Hair follicle dermal papilla cell (primary cell): ENCODE data around the gene RNASE12. TPM values are rescaled to one million over a fixed set of nuclear protein-coding genes. Genes with fewer than 3 reads are reported as not detected.

Source experiments
- total RNA-seq: library from RNA; depleted of rRNA; stranded (reverse); fragments of >200 nt; gene quantifications from 2 replicates; pipeline ENCODE4 v1.2.3, GENCODE V29; 2012

RNASE12 gene
- total RNA-seq, result not detected in 2 replicates

DNA sequence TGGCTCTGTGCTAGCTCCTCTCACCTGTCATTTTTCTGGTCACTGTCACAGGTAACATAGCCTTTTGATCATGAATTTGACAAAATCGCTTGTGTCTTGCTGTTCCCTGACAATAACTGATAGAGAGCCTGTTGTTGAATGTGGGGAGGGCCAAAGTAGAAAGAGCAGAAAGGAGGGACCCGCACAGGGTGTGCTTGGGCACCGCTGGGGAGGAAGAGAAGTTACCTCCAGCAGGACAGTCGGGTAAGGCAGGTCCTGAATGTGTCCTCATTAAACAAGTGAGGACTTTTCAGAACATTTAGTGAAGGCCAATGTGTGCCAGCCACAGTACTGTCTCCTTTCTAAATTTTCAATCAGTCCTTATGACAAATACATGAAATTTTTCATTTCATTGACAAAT is at the start of gene RNASE12:
TSS of gene RNASE12 (minus strand) at position 142 of the 400 bp plus-strand sequence. CDS start 653 bp downstream, outside the sequence.

DNA sequence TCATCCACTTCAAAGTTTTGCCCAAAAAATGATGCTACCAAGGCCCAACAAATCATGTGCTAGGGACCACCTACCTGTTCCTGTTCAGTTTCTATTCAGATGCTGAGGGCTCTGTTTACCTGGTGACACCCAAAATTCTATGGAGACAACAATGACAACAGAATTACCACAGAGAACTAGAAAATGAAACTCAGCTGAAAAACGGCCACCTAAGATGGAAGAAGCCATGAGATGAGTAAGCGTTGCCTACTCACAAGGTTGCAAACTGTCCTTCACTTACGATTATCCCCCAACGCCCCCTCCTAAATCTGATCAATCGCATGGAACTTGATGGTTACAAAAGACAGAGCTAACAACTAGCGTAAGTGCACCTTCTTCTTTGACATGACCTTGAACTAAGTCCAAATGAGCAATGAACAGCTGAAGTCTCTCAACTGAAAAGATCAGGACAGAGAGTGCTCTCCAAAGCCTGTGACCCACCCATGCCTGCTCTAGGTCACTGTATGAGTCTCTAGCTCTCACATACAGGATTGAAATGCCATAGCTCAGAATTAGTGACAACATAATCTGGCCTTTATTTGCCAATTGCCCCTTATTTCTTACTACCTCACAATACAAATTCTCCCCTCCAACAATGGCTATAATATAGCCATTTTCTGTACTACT is 3.6 kb downstream of the RNASE12 start, which contains the start of gene RNASE11:
TSS of gene RNASE11 (minus strand) at position 513 of the 666 bp plus-strand sequence.

GRCh38 chr14:20560961-20561360 is 30.2 kb downstream of the RNASE12 start, which contains the start of gene RNASE9:
TSS of gene RNASE9 (minus strand) at chr14:20561047.

Other genes starting within 250 kb of the RNASE12 start
- 4.6 and 7.6 TPM in 2 replicates for gene PARP2, start 247.7 kb downstream of the RNASE12 start, total RNA-seq
- 32.8 and 34.5 TPM in 2 replicates for gene TEP1, start 177.9 kb downstream of the RNASE12 start, total RNA-seq
- 0.32 and 0.49 TPM in 2 replicates for gene KLHL33, start 155.2 kb downstream of the RNASE12 start, total RNA-seq
- gene OSGEP, start 136.6 kb downstream of the RNASE12 start, total RNA-seq, result 36.8 and 41.7 TPM in 2 replicates
- 81.6 and 91.2 TPM in 2 replicates for gene APEX1, start 136.2 kb downstream of the RNASE12 start, total RNA-seq
- 31.6 and 35.6 TPM in 2 replicates for gene PIP4P1, start 129.9 kb downstream of the RNASE12 start, total RNA-seq
- 9.9 and 13.4 TPM in 2 replicates for gene PNP, start 122.0 kb downstream of the RNASE12 start, total RNA-seq
- gene RNASE10, start 85.8 kb downstream of the RNASE12 start, total RNA-seq, result not detected in 2 replicates
- gene RNASE9, start 30.3 kb downstream of the RNASE12 start, total RNA-seq, result not detected in 2 replicates
- gene RNASE11, start 3.4 kb downstream of the RNASE12 start, total RNA-seq, result not detected in 2 replicates
- gene OR6S1, start 50.3 kb upstream of the RNASE12 start, total RNA-seq, result not detected in 2 replicates
- gene RNASE4, start 93.2 kb upstream of the RNASE12 start, total RNA-seq, result 28.3 and 31.6 TPM in 2 replicates
- 8.4 and 9.5 TPM in 2 replicates for gene ANG, start 97.4 kb upstream of the RNASE12 start, total RNA-seq
- gene EDDM3A, start 154.5 kb upstream of the RNASE12 start, total RNA-seq, result not detected in 2 replicates
- not detected in 2 replicates for gene EDDM3B, start 177.0 kb upstream of the RNASE12 start, total RNA-seq
- not detected in 2 replicates for gene RNASE6, start 189.9 kb upstream of the RNASE12 start, total RNA-seq
- gene RNASE1, start 211.5 kb upstream of the RNASE12 start, total RNA-seq, result not detected in 2 replicates